B cell (primary cell): Measurements from ENCODE around the gene FAM177A1. TPM values are rescaled to one million over a fixed set of nuclear protein-coding genes. Genes with fewer than 3 reads are reported as not detected.

Experiments used
- ATAC-seq: fragments of 200-7000 bp; cut with Tn5 transposase; one replicate; pipeline ENCODE4 v1.10.0; 2021; ENCODE audit warnings: low read depth, mild to moderate bottlenecking, moderate number of reproducible peaks, moderate library complexity
- CTCF ChIA-PET: fragments of 350-600 bp; sonication (Branson Sonifier 250); formaldehyde crosslinking; loops from one replicate; lab custom pipeline; 2021; ENCODE audit warnings: antibody characterized with exemption, inconsistent platforms; lab: Charles Lee
- POLR2A ChIA-PET: fragments of 350-600 bp; sonication (Branson Sonifier 250); formaldehyde crosslinking; loops from one replicate; lab custom pipeline; 2021; ENCODE audit warnings: antibody characterized with exemption; lab: Charles Lee
- DNase-seq: peaks from one replicate; pipeline ENCODE4 v3.0.0; 2013
- H2AFZ ChIP-seq: 2 replicates; pipeline ENCODE4 v1.6.1; 2012; ENCODE audit warnings: mild to moderate bottlenecking, low read depth, low read length; ENCODE audit not compliant: insufficient read depth, poor library complexity, severe bottlenecking
- H3K27ac ChIP-seq, 2 donors: 1 replicate in 1 of 2; 2 replicates in 1 of 2; pipeline ENCODE4 v1.5.1; 2012 to 2013; ENCODE audit warnings: low read length in 2 of 2, mild to moderate bottlenecking in 2 of 2, moderate library complexity in 1 of 2
- H3K27me3 ChIP-seq, 4 experiments: fragments of 200-600 bp in 1 of 4; sonication (generic) in 1 of 4; replicated peaks in 1 of 4; 1 replicate in 2 of 4; 2 replicates in 2 of 4; pipeline versions ENCODE4 v1.6.1 to v1.7.0; 2013 to 2016; ENCODE audit warnings: low read length in 3 of 4, mild to moderate bottlenecking in 2 of 4, mixed read lengths in 1 of 4, moderate library complexity in 1 of 4; ENCODE audit not compliant: insufficient read depth in 4 of 4, control insufficient read depth in 3 of 4; ENCODE audit errors: control extremely low read depth in 1 of 4
- H3K36me3 ChIP-seq, 2 experiments: replicated peaks in 1 of 2; 1 replicate in 1 of 2; 2 replicates in 1 of 2; pipeline versions ENCODE4 v1.6.1 to v1.7.1; 2013; ENCODE audit warnings: low read length in 1 of 2; ENCODE audit not compliant: insufficient read depth in 2 of 2, control insufficient read depth in 1 of 2; ENCODE audit errors: control extremely low read depth in 1 of 2, extremely low read depth in 1 of 2
- H3K4me1 ChIP-seq, 2 donors: fragments of 200-600 bp in 1 of 2; sonication (generic) in 1 of 2; 1 replicate in 1 of 2; 2 replicates in 1 of 2; pipeline versions ENCODE4 v1.5.1 to v1.6.1; 2013 to 2017; ENCODE audit warnings: low read length in 2 of 2; ENCODE audit not compliant: control insufficient read depth in 2 of 2, insufficient read depth in 2 of 2
- H3K4me2 ChIP-seq: replicated peaks from 2 replicates; pipeline ENCODE3; 2012; ENCODE audit warnings: mild to moderate bottlenecking, low read depth, low read length; ENCODE audit not compliant: poor library complexity, severe bottlenecking
- H3K4me3 ChIP-seq, 5 experiments: fragments of 200-600 bp in 1 of 5; sonication (generic) in 1 of 5; 1 replicate in 3 of 5; 2 replicates in 2 of 5; pipeline versions ENCODE4 v1.5.1 to v1.7.0; 2011 to 2016; ENCODE audit warnings: low read length in 4 of 5, mild to moderate bottlenecking in 4 of 5, low read depth in 2 of 5, control low read depth in 1 of 5, moderate library complexity in 1 of 5; ENCODE audit not compliant: insufficient read depth in 1 of 5; ENCODE audit errors: control extremely low read depth in 1 of 5, extremely low read depth in 1 of 5
- H3K79me2 ChIP-seq: fragments of 200-600 bp; sonication (generic); one replicate; pipeline ENCODE4 v1.6.0; 2016; ENCODE audit warnings: low read length; ENCODE audit not compliant: control insufficient read depth, insufficient read depth
- H3K9ac ChIP-seq: fragments of 200-600 bp; sonication (generic); 2 replicates; pipeline ENCODE4 v1.6.1; 2017; ENCODE audit warnings: mild to moderate bottlenecking, low read length, moderate library complexity
- H3K9me3 ChIP-seq, 3 donors: one replicate each; pipeline versions ENCODE4 v1.6.1 to v1.7.1; 2013; ENCODE audit warnings: low read length in 2 of 3; ENCODE audit not compliant: control insufficient read depth in 2 of 3, insufficient read depth in 1 of 3; ENCODE audit errors: control extremely low read depth in 1 of 3
- H4K20me1 ChIP-seq: 2 replicates; pipeline ENCODE4 v1.6.0; 2012; ENCODE audit warnings: mild to moderate bottlenecking, low read length; ENCODE audit not compliant: insufficient read depth, control insufficient read depth, poor library complexity, severe bottlenecking
- H3K27ac Mint-ChIP-seq: one replicate; pipeline ENCODE4 v1.8.0; 2021; ENCODE audit warnings: mixed read lengths
- H3K27me3 Mint-ChIP-seq: one replicate; pipeline ENCODE4 v1.8.0; 2021; ENCODE audit warnings: mixed read lengths
- H3K4me1 Mint-ChIP-seq: one replicate; pipeline ENCODE4 v1.8.0; 2021; ENCODE audit warnings: mixed read lengths
- H3K4me3 Mint-ChIP-seq: one replicate; pipeline ENCODE4 v1.8.0; 2021; ENCODE audit warnings: mixed read lengths
- H3K9me3 Mint-ChIP-seq: one replicate; pipeline ENCODE4 v1.8.0; 2022; ENCODE audit warnings: mixed read lengths; ENCODE audit not compliant: insufficient read depth
- CTCF ChIP-seq: fragments of 200-600 bp; IDR thresholded peaks from one replicate; pipeline ENCODE4 v1.8.0; 2022; ENCODE audit warnings: antibody characterized with exemption, mild to moderate bottlenecking
- EZH2 ChIP-seq: IDR thresholded peaks from 2 replicates; pipeline ENCODE4 v1.6.1; 2012; ENCODE audit warnings: borderline replicate concordance, low read depth, mild to moderate bottlenecking, moderate library complexity, low read length; ENCODE audit not compliant: insufficient read depth, poor library complexity, severe bottlenecking
- WGBS: methylation state at CpG from one replicate; pipeline ENCODE4 v1.1.5; 2013; ENCODE audit warnings: missing lambda C conversion rate; ENCODE audit not compliant: insufficient coverage; 5-methylcytosine and 5-hydroxymethylcytosine counted together
- intact Hi-C: fragments of 100-400 bp; cut with micrococcal nuclease; formaldehyde crosslinking; loops from one replicate; pipeline ENCODE4 v1.10.0; 2022
- polyA plus RNA-seq: library from polyadenylated mRNA; depleted of rRNA; stranded (reverse); fragments of >200 nt; gene quantifications from 2 replicates; pipeline ENCODE4 v1.2.3, GENCODE V29; 2012
- total RNA-seq, 2 donors: library from RNA; stranded (reverse); fragments of 120-200 nt in 1 of 2; gene quantifications; 1 replicate in 1 of 2; 2 replicates in 1 of 2; pipeline versions ENCODE4 v1.2.3 to v1.2.4, GENCODE V29; 2013 to 2022

Gene FAM177A1
- total and polyA plus RNA-seq, 2 donors (not counting 1 experiment from before 2014, with no cell fraction given) = 14.3 to 32.1 TPM

GRCh38 chr14:35078082-35078481, 32.0 kb downstream of the FAM177A1 start:
- no peaks in the 10 kb centered on the region for H3K79me2 ChIP-seq
- H3K9ac ChIP-seq = no peak overlapping the region
- H3K4me3 ChIP-seq = no peak overlapping the region
- TF ChIP-seq EZH2 (no peak), CTCF (no peak)
- Mint-ChIP-seq H3K27ac (no peak overlapping the region), H3K4me3 (no peak overlapping the region), H3K4me1 (no peaks in the 10 kb centered on the region), H3K27me3 (no peaks in the 10 kb centered on the region), H3K9me3 (no peaks in the 10 kb centered on the region)
- H4K20me1 ChIP-seq = no peaks in the 10 kb centered on the region
- no peak overlapping the region for H3K27ac ChIP-seq
- intact Hi-C loops = no loop called here
- H2AFZ ChIP-seq = no peak overlapping the region
- CTCF ChIA-PET = interaction anchor here (1.3 kb wide), 1 partner anchor 36 kb away, joined by 3 read pairs; no protein-coding TSS in a partner anchor
- no peaks in the 10 kb centered on the region for H3K27me3 ChIP-seq
- WGBS = no CpG with 5 or more reads among the region's 2 CpGs
- POLR2A ChIA-PET = interaction anchor here (0.6 kb wide), 1 partner anchor 46 kb away, joined by 3 read pairs; no protein-coding TSS in a partner anchor
- H3K36me3 ChIP-seq = peaks cover 7 to 19% of the 10 kb centered on the region in 2 experiments
- no peaks in the 10 kb centered on the region for H3K4me1 ChIP-seq
- no peak overlapping the region for H3K4me2 ChIP-seq
- no peaks in the 10 kb centered on the region for H3K9me3 ChIP-seq
- DNase-seq (no peak), ATAC-seq (no peak)

GRCh38 chr14:35079742-35080141, 33.7 kb downstream of the FAM177A1 start:
- Histone ChIP-seq H3K9me3 (no peaks in the 10 kb centered on the region), H3K4me2 (no peak overlapping the region), H2AFZ (no peak overlapping the region), H3K79me2 (no peaks in the 10 kb centered on the region), H3K27me3 (no peaks in the 10 kb centered on the region), H4K20me1 (no peaks in the 10 kb centered on the region), H3K27ac (no peak overlapping the region), H3K4me3 (no peak overlapping the region), H3K9ac (no peak overlapping the region), H3K36me3 (peaks cover 11 to 25% of the 10 kb centered on the region in 2 experiments), H3K4me1 (no peaks in the 10 kb centered on the region)
- no peak overlapping the region for H3K27ac Mint-ChIP-seq
- WGBS = no CpG with 5 or more reads among the region's 1 CpG
- H3K4me3 Mint-ChIP-seq = no peak overlapping the region
- POLR2A ChIA-PET = no interaction called here
- no peaks in the 10 kb centered on the region for H3K27me3 Mint-ChIP-seq
- ATAC-seq (no peak), DNase-seq (no peak)
- CTCF ChIA-PET = interaction anchor here (0.6 kb wide), 1 partner anchor 686 kb away, joined by 4 read pairs; no protein-coding TSS in a partner anchor
- intact Hi-C loops = no loop called here
- TF ChIP-seq EZH2 (no peak), CTCF (no peak)
- no peaks in the 10 kb centered on the region for H3K9me3 Mint-ChIP-seq
- no peaks in the 10 kb centered on the region for H3K4me1 Mint-ChIP-seq
